GM23338 (cell line): Measurements from ENCODE around the gene KXD1. TPM values are rescaled to one million over a fixed set of nuclear protein-coding genes. Genes with fewer than 3 reads are reported as not detected.

Experiments
- ATAC-seq: fragments of 200-7000 bp; cut with Tn5 transposase; 3 replicates; pipeline ENCODE4 v1.9.1; 2020
- DNase-seq: peaks from one replicate; pipeline ENCODE4 v3.0.0-alpha.2; 2015; ENCODE audit warnings: low spot score
- H2AFZ ChIP-seq: fragments of 200-600 bp; sonication (generic); 2 replicates; pipeline ENCODE4 v1.8.0; 2016; ENCODE audit warnings: antibody characterized with exemption, mild to moderate bottlenecking, moderate library complexity
- H3F3A ChIP-seq: fragments of 200-600 bp; sonication (generic); replicated peaks from 2 replicates; pipeline ENCODE4 v1.8.0; 2017; ENCODE audit warnings: antibody characterized with exemption, mixed run types, low read depth
- H3K27ac ChIP-seq: fragments of 200-600 bp; sonication (generic); 2 replicates; pipeline ENCODE4 v1.6.1; 2016; ENCODE audit warnings: low read depth
- H3K27me3 ChIP-seq: fragments of 200-600 bp; sonication (generic); 2 replicates; pipeline ENCODE4 v1.8.0; 2016; ENCODE audit warnings: mild to moderate bottlenecking, mixed run types, moderate library complexity; ENCODE audit not compliant: insufficient read depth
- H3K36me3 ChIP-seq: fragments of 200-600 bp; sonication (generic); 2 replicates; pipeline ENCODE4 v1.8.0; 2016; ENCODE audit warnings: mild to moderate bottlenecking; ENCODE audit not compliant: insufficient read depth
- H3K4me1 ChIP-seq: fragments of 200-600 bp; sonication (generic); 2 replicates; pipeline ENCODE4 v1.8.0; 2016; ENCODE audit warnings: mild to moderate bottlenecking, moderate library complexity; ENCODE audit not compliant: insufficient read depth
- H3K4me2 ChIP-seq: fragments of 200-600 bp; sonication (generic); 2 replicates; pipeline ENCODE4 v1.7.1; 2017; ENCODE audit warnings: mixed run types
- H3K4me3 ChIP-seq: fragments of 200-600 bp; sonication (generic); 2 replicates; pipeline ENCODE4 v1.6.1; 2016; ENCODE audit warnings: mixed run types
- H3K79me2 ChIP-seq: fragments of 200-600 bp; sonication (generic); replicated peaks from 2 replicates; pipeline ENCODE4 v1.8.0; 2017; ENCODE audit warnings: mild to moderate bottlenecking; ENCODE audit not compliant: insufficient read depth
- H3K9me2 ChIP-seq: fragments of 200-600 bp; sonication (generic); 2 replicates; pipeline ENCODE4 v1.8.0; 2017; ENCODE audit not compliant: insufficient read depth
- H4K20me1 ChIP-seq: fragments of 200-600 bp; sonication (generic); replicated peaks from 2 replicates; pipeline ENCODE4 v1.8.0; 2017; ENCODE audit warnings: mild to moderate bottlenecking; ENCODE audit not compliant: insufficient read depth
- H3K27ac Mint-ChIP-seq: 2 replicates; pipeline ENCODE4 v1.8.0; 2020; ENCODE audit warnings: inconsistent platforms, mild to moderate bottlenecking, moderate library complexity, mixed read lengths
- H3K27me3 Mint-ChIP-seq: 3 replicates; pipeline ENCODE4 v1.8.0; 2022; ENCODE audit warnings: low read depth, mild to moderate bottlenecking, moderate library complexity, mixed read lengths, inconsistent platforms; ENCODE audit not compliant: insufficient read depth, poor library complexity
- H3K36me3 Mint-ChIP-seq: 3 replicates; pipeline ENCODE4 v1.8.0; 2021; ENCODE audit warnings: low read depth, mild to moderate bottlenecking, inconsistent platforms, moderate library complexity, mixed read lengths
- H3K4me1 Mint-ChIP-seq: 3 replicates; pipeline ENCODE4 v1.8.0; 2020; ENCODE audit warnings: mild to moderate bottlenecking, inconsistent platforms, mixed read lengths
- H3K4me3 Mint-ChIP-seq: 3 replicates; pipeline ENCODE4 v1.8.0; 2021; ENCODE audit warnings: moderate library complexity, mild to moderate bottlenecking, inconsistent platforms, mixed read lengths
- H3K9me3 Mint-ChIP-seq: 3 replicates; pipeline ENCODE4 v1.8.0; 2020; ENCODE audit warnings: moderate library complexity, mild to moderate bottlenecking, inconsistent platforms, mixed read lengths
- EZH2phosphoT487 ChIP-seq: fragments of 200-600 bp; sonication (generic); IDR thresholded peaks from one replicate; pipeline ENCODE4 v1.8.1; 2018; ENCODE audit warnings: antibody characterized with exemption; ENCODE audit not compliant: unreplicated experiment
- JUNB ChIP-seq: IDR thresholded peaks from one replicate; pipeline ENCODE4 v1.6.1; 2016; ENCODE audit warnings: antibody characterized with exemption; ENCODE audit not compliant: unreplicated experiment
- NANOG ChIP-seq: IDR thresholded peaks from 2 replicates; pipeline ENCODE4 v1.6.1; 2016; ENCODE audit warnings: antibody characterized with exemption, borderline replicate concordance
- ZNF114 ChIP-seq: fragments of 250-450 bp; sonication (Bioruptor Pico); IDR thresholded peaks from 2 replicates; pipeline ENCODE4 v1.5.0; 2020; ENCODE audit warnings: mild to moderate bottlenecking, moderate library complexity
- ZNF331 ChIP-seq: fragments of 250-450 bp; sonication (Bioruptor Pico); IDR thresholded peaks from 2 replicates; pipeline ENCODE4 v1.5.0; 2020; ENCODE audit warnings: low read depth, mild to moderate bottlenecking, moderate library complexity
- polyA plus RNA-seq: library from polyadenylated mRNA; unstranded; fragments of >200 nt; fragmentation: Nextera tagmentation; extraction: Ambion mirVana; gene quantifications from 2 replicates; pipeline ENCODE4 v1.2.1, GENCODE V29; 2016
- total RNA-seq: library from RNA; depleted of rRNA; stranded (reverse); fragments of >200 nt; shearing (Covaris generic); gene quantifications from 2 replicates; pipeline ENCODE4 v1.2.3, GENCODE V29; 2014
- TF ChIP-seq, protein P1 (sequence below): IDR thresholded peaks from 2 replicates; pipeline ENCODE4 v1.6.1; 2016; ENCODE audit warnings: antibody characterized with exemption

KXD1 gene
- total and polyA plus RNA-seq, 2 experiments from 2014 or later: 108 to 164 TPM

DNA sequence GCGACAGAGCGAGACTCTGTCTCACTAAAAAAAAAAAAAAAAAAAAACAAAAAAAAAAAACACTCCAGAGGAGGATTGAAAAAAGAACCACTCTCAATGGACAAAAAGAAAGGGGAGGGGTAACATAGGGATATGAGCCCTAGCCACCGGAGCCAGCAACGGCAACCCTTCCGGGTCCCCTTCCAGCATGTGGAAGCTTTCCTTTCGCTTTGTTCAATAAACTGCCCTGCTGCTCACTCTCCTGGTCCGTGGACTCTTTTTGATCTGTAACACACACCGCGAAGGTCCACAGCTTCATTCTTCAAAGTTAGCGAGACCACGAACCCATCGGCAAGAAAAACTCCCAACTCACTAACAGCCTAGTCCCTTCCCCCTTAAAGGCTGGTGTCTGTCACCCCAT, 29.9 kb downstream of the KXD1 start:
- no peaks in the 10 kb centered on the region; the same call in 1 of the 2 replicates for H3K36me3 ChIP-seq
- no peak for TF ChIP-seq JUNB
- TF ChIP-seq ZNF331: no peak
- no peak for TF ChIP-seq EZH2phosphoT487
- TF ChIP-seq ZNF114 (CRISPR knock-in tag): no peak
- peaks cover 3% of the 10 kb centered on the region; the same call in 1 of the 2 replicates for H3K79me2 ChIP-seq
- DNase-seq (no peak), ATAC-seq (no peak)
- H2AFZ ChIP-seq: no peak overlapping the region
- Mint-ChIP-seq H3K9me3 (0 out of 3 replicates have a peak, but pooled peaks cover 4% of the 10 kb centered on the region), H3K36me3 (peaks cover 13% of the 10 kb centered on the region), H3K27me3 (peaks cover 36% of the 10 kb centered on the region), H3K4me1 (peaks cover 15% of the 10 kb centered on the region), H3K4me3 (peak overlapping the region; percentile 43; the same call in 2 of the 3 replicates), H3K27ac (no peak overlapping the region)
- H3K27ac ChIP-seq: no peak overlapping the region
- H3K4me2 ChIP-seq: peak overlapping the region; percentile 75; the same call in 1 of the 2 replicates
- H3K9me2 ChIP-seq: no peaks in the 10 kb centered on the region
- peaks cover 7% of the 10 kb centered on the region; the same call in 1 of the 2 replicates for H3K4me1 ChIP-seq
- H3K27me3 ChIP-seq: no peaks in the 10 kb centered on the region
- peak overlapping the region; percentile 91; the same call in 1 of the 2 replicates for H3K4me3 ChIP-seq
- no peaks in the 10 kb centered on the region; the same call in 1 of the 2 replicates for H4K20me1 ChIP-seq
- H3F3A ChIP-seq: peaks cover 25% of the 10 kb centered on the region

- Histone ChIP-seq H3K27ac (peak overlapping the region; percentile 89), H3K27me3 (no peaks in the 10 kb centered on the region), H3F3A (peaks cover 29% of the 10 kb centered on the region), H2AFZ (peak overlapping the region; percentile 97), H3K79me2 (peaks cover 3% of the 10 kb centered on the region; the same call in 1 of the 2 replicates), H3K4me2 (peak overlapping the region; percentile 75), H3K4me1 (peaks cover 10% of the 10 kb centered on the region), H3K36me3 (no peaks in the 10 kb centered on the region; the same call in 1 of the 2 replicates), H3K4me3 (peak overlapping the region; percentile 91), H3K9me2 (no peaks in the 10 kb centered on the region), H4K20me1 (no peaks in the 10 kb centered on the region; the same call in 1 of the 2 replicates)
- Mint-ChIP-seq H3K36me3 (peaks cover 16% of the 10 kb centered on the region), H3K9me3 (0 out of 3 replicates have a peak, but pooled peaks cover 4% of the 10 kb centered on the region), H3K4me1 (peaks cover 18% of the 10 kb centered on the region), H3K27me3 (peaks cover 40% of the 10 kb centered on the region), H3K27ac (peak overlapping the region; percentile 89), H3K4me3 (peak overlapping the region; percentile 86)
- no peak for DNase-seq
- ATAC-seq: no peak
- TF ChIP-seq EZH2phosphoT487 (no peak), NANOG (no peak)
Observed at GRCh38 chr19:18587962-18588610, 30.4 kb downstream of the KXD1 start.

DNA sequence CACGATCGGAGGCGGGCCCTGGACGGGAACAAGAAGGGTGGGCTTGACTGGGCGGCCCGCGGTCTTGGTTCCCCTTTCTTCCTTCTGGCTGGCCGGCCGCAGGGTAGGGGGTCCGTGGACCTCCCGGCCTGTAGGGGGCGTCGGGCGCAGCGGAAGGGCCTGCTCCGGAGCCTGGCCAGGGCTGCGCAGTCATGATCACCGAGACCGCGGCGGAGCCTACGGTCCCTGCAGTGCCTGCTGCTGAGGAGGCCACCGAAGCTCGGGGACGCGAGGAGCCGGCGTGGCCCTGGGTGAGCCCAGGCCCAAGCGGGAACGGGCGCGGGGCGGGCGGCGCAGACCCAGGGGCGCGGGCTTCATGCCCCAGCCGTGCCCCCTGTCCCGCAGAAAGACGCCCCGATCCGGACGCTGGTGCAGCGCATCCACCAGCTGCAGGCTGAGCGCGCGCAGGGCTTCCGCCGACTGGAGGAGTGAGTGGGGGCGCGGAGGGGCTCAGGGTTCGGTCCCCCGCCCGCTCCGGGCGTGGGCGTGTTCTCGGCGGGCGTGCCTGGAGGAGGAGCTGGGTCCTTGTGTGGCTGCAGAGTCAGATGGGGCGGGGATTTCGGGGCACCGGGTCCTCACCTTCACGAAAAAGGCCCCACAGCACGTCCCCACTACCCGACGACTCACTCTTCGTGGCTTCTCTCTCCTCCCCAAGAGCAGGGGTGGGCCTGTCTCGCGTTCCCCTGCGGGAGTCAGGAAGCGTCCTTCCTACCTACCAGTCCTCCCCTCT, 31.1 kb downstream of the KXD1 start, which contains the start of gene REX1BD:
Gene REX1BD (plus strand): TSS at position 188 of the 769 bp plus-strand sequence. CDS start 4 bp downstream, at position 192.
- Mint-ChIP-seq H3K4me1 (peaks cover 25% of the 10 kb centered on the region), H3K27me3 (peaks cover 40% of the 10 kb centered on the region), H3K4me3 (peak within 1 kb of the TSS; percentile 86), H3K27ac (peak within 1 kb of the TSS; percentile 99), H3K9me3 (0 out of 3 replicates have a peak, but pooled peaks cover 4% of the 10 kb centered on the region), H3K36me3 (peaks cover 17% of the 10 kb centered on the region)
- Histone ChIP-seq H3K4me1 (peaks cover 16% of the 10 kb centered on the region), H3K27me3 (no peaks in the 10 kb centered on the region), H3K79me2 (peaks cover 3% of the 10 kb centered on the region; the same call in 1 of the 2 replicates), H4K20me1 (no peaks in the 10 kb centered on the region; the same call in 1 of the 2 replicates), H3K4me3 (peak within 1 kb of the TSS; percentile 91), H2AFZ (peak within 1 kb of the TSS; percentile 97), H3F3A (peaks cover 33% of the 10 kb centered on the region), H3K36me3 (no peaks in the 10 kb centered on the region; the same call in 1 of the 2 replicates), H3K9me2 (no peaks in the 10 kb centered on the region), H3K4me2 (peak within 1 kb of the TSS; percentile 75), H3K27ac (peak within 1 kb of the TSS; percentile 89)
- DNase-seq (peak; percentile 88), ATAC-seq (peak; percentile 70)
- no peak for TF ChIP-seq ZNF114 (CRISPR knock-in tag)
- TF ChIP-seq ZNF331: no peak
- TF ChIP-seq, protein P1, sequence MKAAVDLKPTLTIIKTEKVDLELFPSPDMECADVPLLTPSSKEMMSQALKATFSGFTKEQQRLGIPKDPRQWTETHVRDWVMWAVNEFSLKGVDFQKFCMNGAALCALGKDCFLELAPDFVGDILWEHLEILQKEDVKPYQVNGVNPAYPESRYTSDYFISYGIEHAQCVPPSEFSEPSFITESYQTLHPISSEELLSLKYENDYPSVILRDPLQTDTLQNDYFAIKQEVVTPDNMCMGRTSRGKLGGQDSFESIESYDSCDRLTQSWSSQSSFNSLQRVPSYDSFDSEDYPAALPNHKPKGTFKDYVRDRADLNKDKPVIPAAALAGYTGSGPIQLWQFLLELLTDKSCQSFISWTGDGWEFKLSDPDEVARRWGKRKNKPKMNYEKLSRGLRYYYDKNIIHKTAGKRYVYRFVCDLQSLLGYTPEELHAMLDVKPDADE: peak; percentile 68; the same call in 1 of the 2 replicates
- no peak for TF ChIP-seq JUNB
